AG04450 (cell line): ENCODE data around the gene GSAP. TPM values are rescaled to one million over a fixed set of nuclear protein-coding genes. Genes with fewer than 3 reads are reported as not detected.

Experiments
- CTCF ChIA-PET: fragments of 300-600, 350-600 bp; formaldehyde crosslinking; extraction: SDS; loops from one replicate; lab custom pipeline; 2022; ENCODE audit warnings: antibody characterized with exemption, inconsistent platforms; lab: Charles Lee
- POLR2A ChIA-PET: fragments of 350-600 bp; formaldehyde crosslinking; extraction: SDS; loops from one replicate; lab custom pipeline; 2021; ENCODE audit warnings: antibody characterized with exemption, inconsistent platforms; lab: Yijun Ruan, JAX
- DNase-seq: peaks from one replicate; pipeline ENCODE4 v3.0.0-alpha.2; 2011; ENCODE audit warnings: low read depth, low spot score
- H3K27ac ChIP-seq: one replicate; pipeline ENCODE4 v1.5.1; 2012; ENCODE audit warnings: low read depth, low read length, control low read depth
- H3K27me3 ChIP-seq: one replicate; pipeline ENCODE4 v1.6.0; 2012; ENCODE audit warnings: low read length; ENCODE audit not compliant: control insufficient read depth, insufficient read depth
- H3K4me3 ChIP-seq: 2 replicates; pipeline ENCODE4 v1.5.1; 2011; ENCODE audit warnings: mild to moderate bottlenecking, low read depth, low read length, control low read depth
- H3K9me3 ChIP-seq: 2 replicates; pipeline ENCODE4 v1.5.1; 2012; ENCODE audit warnings: low read length; ENCODE audit not compliant: control insufficient read depth, insufficient read depth
- polyA plus RNA-seq: library from polyadenylated mRNA; depleted of rRNA; stranded (reverse); fragments of >200 nt; gene quantifications from 2 replicates; pipeline ENCODE4 v1.2.3, GENCODE V29; 2011
- TF ChIP-seq, protein P1 (sequence below): IDR thresholded peaks from 2 replicates; pipeline ENCODE4 v1.5.1; 2011; ENCODE audit warnings: low read depth, low read length, control low read depth, inconsistent platforms

GSAP gene
- polyA plus RNA-seq, 1 experiment, result 8.9 TPM

DNA sequence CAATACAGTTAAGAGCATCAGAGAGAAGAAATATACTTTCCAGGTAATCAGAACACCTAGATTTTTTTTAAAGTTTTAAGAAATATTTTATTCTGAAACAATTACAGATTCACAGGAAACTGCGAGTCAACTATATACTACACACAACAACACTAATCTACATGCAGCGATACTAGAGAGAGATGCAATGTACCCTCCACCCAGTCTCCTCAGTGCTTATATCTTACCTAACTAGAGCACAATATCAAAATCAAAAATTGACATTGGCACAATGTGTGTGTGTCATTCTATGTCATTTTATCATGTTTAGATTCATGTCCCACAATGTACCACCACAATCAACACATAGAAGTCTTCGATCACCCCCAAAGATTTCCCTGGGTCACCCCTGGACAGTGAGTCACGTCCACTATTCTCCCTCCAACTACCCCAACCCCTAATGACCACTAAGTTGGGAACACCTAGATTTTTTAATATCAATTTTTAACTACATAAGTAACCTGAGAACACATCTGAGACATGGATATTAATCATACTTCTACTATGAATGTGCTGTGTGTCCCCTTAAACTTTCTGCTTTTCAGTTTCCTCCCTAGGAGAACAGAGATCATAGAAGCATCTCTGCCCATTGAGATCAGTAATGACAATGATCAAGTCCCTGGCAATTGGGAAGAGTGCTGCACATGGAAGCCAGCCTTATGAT lies 86.5 kb downstream of the GSAP start:
- no peak for DNase-seq
- TF ChIP-seq, protein P1, sequence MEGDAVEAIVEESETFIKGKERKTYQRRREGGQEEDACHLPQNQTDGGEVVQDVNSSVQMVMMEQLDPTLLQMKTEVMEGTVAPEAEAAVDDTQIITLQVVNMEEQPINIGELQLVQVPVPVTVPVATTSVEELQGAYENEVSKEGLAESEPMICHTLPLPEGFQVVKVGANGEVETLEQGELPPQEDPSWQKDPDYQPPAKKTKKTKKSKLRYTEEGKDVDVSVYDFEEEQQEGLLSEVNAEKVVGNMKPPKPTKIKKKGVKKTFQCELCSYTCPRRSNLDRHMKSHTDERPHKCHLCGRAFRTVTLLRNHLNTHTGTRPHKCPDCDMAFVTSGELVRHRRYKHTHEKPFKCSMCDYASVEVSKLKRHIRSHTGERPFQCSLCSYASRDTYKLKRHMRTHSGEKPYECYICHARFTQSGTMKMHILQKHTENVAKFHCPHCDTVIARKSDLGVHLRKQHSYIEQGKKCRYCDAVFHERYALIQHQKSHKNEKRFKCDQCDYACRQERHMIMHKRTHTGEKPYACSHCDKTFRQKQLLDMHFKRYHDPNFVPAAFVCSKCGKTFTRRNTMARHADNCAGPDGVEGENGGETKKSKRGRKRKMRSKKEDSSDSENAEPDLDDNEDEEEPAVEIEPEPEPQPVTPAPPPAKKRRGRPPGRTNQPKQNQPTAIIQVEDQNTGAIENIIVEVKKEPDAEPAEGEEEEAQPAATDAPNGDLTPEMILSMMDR, result no peak
- Histone ChIP-seq H3K27me3 (no peaks in the 10 kb centered on the region), H3K9me3 (no peaks in the 10 kb centered on the region), H3K27ac (no peak overlapping the region), H3K4me3 (no peak overlapping the region)
- CTCF ChIA-PET, result interaction anchor here (0.7 to 3.1 kb wide), 3 partner anchors 54 to 205 kb away, joined by 3 to 27 read pairs (median 3); no protein-coding TSS in a partner anchor
- POLR2A ChIA-PET, result interaction anchor here (0.6 kb wide), 1 partner anchor 208 kb away, joined by 8 read pairs; the partner anchor contains the start of gene PTPN12

DNA sequence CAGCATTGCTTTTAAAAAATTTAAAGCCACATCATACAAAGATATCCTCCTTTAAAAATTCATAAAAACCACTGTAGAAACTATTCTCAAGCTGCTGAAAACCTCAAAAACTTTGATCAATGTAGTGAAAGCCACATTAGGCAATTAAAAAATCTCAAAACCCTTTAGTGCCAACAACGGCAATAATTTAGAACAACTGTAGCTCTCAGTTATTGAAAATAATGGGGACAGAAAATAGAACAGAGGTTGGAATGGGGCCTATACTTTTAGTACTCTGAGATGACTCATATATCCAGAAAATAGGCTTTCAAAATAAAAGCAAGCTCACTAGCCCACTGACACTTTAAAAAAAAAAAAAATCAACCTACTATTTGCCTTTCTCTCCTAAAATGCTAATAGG lies 87.5 kb downstream of the GSAP start:
- TF ChIP-seq, protein P1, result no peak
- H3K9me3 ChIP-seq, result no peaks in the 10 kb centered on the region
- no peak overlapping the region for H3K4me3 ChIP-seq
- no peak for DNase-seq
- H3K27me3 ChIP-seq, result no peaks in the 10 kb centered on the region
- POLR2A ChIA-PET, result interaction anchor here (0.6 to 0.7 kb wide), 2 partner anchors 31 to 209 kb away, joined by 3 to 8 read pairs; partner anchors contain the start of gene PTPN12
- no peak overlapping the region for H3K27ac ChIP-seq
- CTCF ChIA-PET, result interaction anchor here (0.6 to 3.1 kb wide), 6 partner anchors 53 to 301 kb away, joined by 3 to 27 read pairs (median 3); no protein-coding TSS in a partner anchor

DNA sequence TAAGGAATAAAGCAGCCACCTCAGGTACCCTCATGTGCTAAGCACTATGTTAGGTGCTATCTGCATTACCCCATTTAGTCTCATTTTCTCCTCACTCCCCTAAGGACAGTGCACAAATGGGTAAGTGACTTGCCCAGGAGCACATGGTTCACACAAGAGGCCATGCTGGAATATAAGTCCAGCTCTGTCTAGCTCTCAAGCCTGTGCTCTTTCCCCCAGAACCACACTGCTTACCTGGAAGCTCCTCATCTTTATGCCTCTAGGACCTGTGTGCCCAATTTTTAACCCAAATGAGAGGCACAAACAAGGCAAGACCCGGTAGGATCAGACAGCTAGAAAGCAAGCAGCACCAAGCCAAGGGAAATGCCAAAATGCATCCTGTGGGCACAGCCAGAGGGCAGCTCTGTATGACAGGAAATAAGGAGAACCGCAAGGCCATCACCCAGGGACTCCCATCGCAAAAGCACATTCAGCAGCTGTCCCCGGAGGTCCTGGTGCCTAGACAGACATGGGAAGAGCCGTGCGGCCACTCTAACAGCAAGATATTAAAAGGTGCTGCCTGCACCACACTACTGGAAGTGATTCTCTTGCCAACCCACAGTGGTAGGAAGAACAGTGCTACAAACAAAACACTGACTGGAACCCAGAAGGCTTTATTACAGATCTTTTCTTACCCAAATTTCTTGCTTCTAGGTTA lies 88.1 kb downstream of the GSAP start:
- DNase-seq, result no peak
- H3K9me3 ChIP-seq, result no peaks in the 10 kb centered on the region
- TF ChIP-seq, protein P1, result no peak
- H3K27me3 ChIP-seq, result no peaks in the 10 kb centered on the region
- ChIA-PET CTCF (interaction anchor here (0.9 to 3.1 kb wide), 4 partner anchors 54 to 203 kb away, joined by 3 to 27 read pairs (median 4); no protein-coding TSS in a partner anchor), POLR2A (interaction anchor here (0.7 to 1.8 kb wide), 2 partner anchors 32 to 74 kb away, joined by 3 to 8 read pairs; no protein-coding TSS in a partner anchor)
- no peak overlapping the region for H3K4me3 ChIP-seq
- peak overlapping the region; percentile 74 for H3K27ac ChIP-seq

DNA sequence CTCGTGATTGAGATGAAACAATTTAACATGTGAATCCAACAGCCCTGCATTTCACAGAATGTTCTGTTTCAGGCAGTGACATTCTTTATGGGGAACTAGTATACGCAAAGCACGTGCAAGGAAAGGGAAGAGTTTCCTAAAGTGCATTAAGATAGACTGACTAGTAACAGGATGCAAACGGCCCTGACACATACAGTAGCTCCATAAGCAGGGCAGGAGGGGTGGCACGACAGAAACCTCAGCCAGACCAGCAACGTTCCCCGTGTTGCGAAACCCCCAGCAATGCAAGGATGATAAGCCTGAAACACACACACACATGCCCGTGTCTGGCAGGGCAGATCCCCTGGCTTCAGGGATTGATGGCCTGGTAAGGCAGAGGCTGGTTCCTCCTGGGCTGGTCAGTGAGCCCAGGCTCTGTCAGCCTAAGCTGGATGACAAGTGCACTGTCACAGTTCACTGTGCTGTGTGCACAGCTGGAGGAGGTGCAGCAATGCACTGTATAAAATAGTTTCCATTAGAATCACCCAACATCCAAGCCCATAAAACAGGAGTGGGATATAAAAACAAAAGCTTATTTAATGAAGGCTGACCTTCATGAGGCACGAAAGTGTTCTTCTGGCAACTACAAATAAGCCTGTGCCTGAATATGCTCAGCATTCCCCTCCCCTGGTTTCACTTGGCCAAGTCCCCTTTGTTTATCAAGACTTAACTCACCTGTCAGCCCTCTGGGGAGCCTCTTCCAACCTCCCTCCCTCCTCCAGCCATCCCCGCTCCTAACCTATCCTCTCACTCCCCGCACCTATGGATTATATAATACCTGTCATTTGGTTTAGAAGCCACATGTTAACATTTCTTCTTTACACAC lies 88.8 kb downstream of the GSAP start:
- H3K4me3 ChIP-seq, result no peak overlapping the region
- CTCF ChIA-PET, result interaction anchor here (0.7 to 3.1 kb wide), 3 partner anchors 69 to 201 kb away, joined by 3 to 27 read pairs (median 4); no protein-coding TSS in a partner anchor
- H3K27ac ChIP-seq, result peak overlapping the region; percentile 74
- peak; percentile 82 for DNase-seq
- POLR2A ChIA-PET, result interaction anchor here (1.8 kb wide), 1 partner anchor 73 kb away, joined by 8 read pairs; no protein-coding TSS in a partner anchor
- TF ChIP-seq, protein P1, result no peak
- H3K27me3 ChIP-seq, result no peaks in the 10 kb centered on the region
- no peaks in the 10 kb centered on the region for H3K9me3 ChIP-seq
